OCI-LY1 (cell line): ENCODE data around the gene GSE1.

Source experiments
- H2AFZ ChIP-seq: fragments of 200-600 bp; sonication (generic), shearing (Covaris generic); 2 replicates; pipeline ENCODE4 v1.6.0; 2014; ENCODE audit warnings: antibody characterized with exemption, mild to moderate bottlenecking, low read length
- H3F3A ChIP-seq: fragments of 200-600 bp; sonication (generic), shearing (Covaris generic); 2 replicates; pipeline ENCODE4 v1.6.0; 2014; ENCODE audit warnings: mild to moderate bottlenecking, antibody characterized with exemption, low read length, moderate library complexity; ENCODE audit not compliant: insufficient read depth
- H3K27ac ChIP-seq: fragments of 200-600 bp; sonication (generic); 2 replicates; pipeline ENCODE4 v1.5.1; 2014; ENCODE audit warnings: low read length, mixed run types, mild to moderate bottlenecking, low read depth; ENCODE audit not compliant: poor library complexity, severe bottlenecking
- H3K27me3 ChIP-seq: fragments of 200-600 bp; sonication (generic); 2 replicates; pipeline ENCODE4 v1.6.0; 2014; ENCODE audit warnings: antibody characterized with exemption, mild to moderate bottlenecking, low read length, moderate library complexity; ENCODE audit not compliant: insufficient read depth
- H3K36me3 ChIP-seq: fragments of 200-600 bp; sonication (generic); 2 replicates; pipeline ENCODE4 v1.6.1; 2014; ENCODE audit warnings: mild to moderate bottlenecking, antibody characterized with exemption, low read length, moderate library complexity, mixed read lengths; ENCODE audit not compliant: insufficient read depth
- H3K4me1 ChIP-seq: fragments of 200-600 bp; sonication (generic); 2 replicates; pipeline ENCODE4 v1.5.1; 2014; ENCODE audit warnings: mild to moderate bottlenecking, low read length, moderate library complexity; ENCODE audit not compliant: insufficient read depth, severe bottlenecking
- H3K4me2 ChIP-seq: fragments of 200-600 bp; sonication (generic), shearing (Covaris generic); 2 replicates; pipeline ENCODE4 v1.6.1; 2014; ENCODE audit warnings: low read length
- H3K4me3 ChIP-seq: fragments of 200-600 bp; sonication (generic); 2 replicates; pipeline ENCODE4 v1.5.1; 2014; ENCODE audit warnings: low read length, low read depth, mild to moderate bottlenecking, mixed read lengths; ENCODE audit not compliant: poor library complexity, severe bottlenecking
- H3K79me2 ChIP-seq: fragments of 200-600 bp; shearing (Covaris generic); 2 replicates; pipeline ENCODE4 v1.6.1; 2016; ENCODE audit warnings: mixed run types, low read length, mixed read lengths; ENCODE audit not compliant: insufficient read depth
- H3K9ac ChIP-seq: fragments of 200-600 bp; sonication (generic), shearing (Covaris generic); 2 replicates; pipeline ENCODE4 v1.6.1; 2014; ENCODE audit warnings: mild to moderate bottlenecking, low read length, mixed read lengths
- H3K9me2 ChIP-seq: fragments of 200-600 bp; sonication (generic), shearing (Covaris generic); 2 replicates; pipeline ENCODE4 v1.6.1; 2014; ENCODE audit warnings: low read depth, mild to moderate bottlenecking, low read length, mixed read lengths
- H3K9me3 ChIP-seq: fragments of 200-600 bp; shearing (Covaris generic); 2 replicates; pipeline ENCODE4 v1.6.1; 2014; ENCODE audit warnings: low read length, mixed read lengths
- H4K20me1 ChIP-seq: fragments of 200-600 bp; sonication (generic), shearing (Covaris generic); 2 replicates; pipeline ENCODE4 v1.6.0; 2016; ENCODE audit warnings: mild to moderate bottlenecking, low read length; ENCODE audit not compliant: insufficient read depth
- CTCF ChIP-seq: fragments of 200-600 bp; sonication (generic), shearing (Covaris generic); IDR thresholded peaks from 2 replicates; pipeline ENCODE4 v1.5.1; 2017; ENCODE audit warnings: mild to moderate bottlenecking, antibody characterized with exemption, low read length, moderate library complexity, mixed read lengths
- EZH2 ChIP-seq: fragments of 200-600 bp; sonication (generic), shearing (Covaris generic); IDR thresholded peaks from 2 replicates; pipeline ENCODE4 v1.8.0; 2017; ENCODE audit warnings: borderline replicate concordance, mixed run types, mild to moderate bottlenecking, antibody characterized with exemption, low read length, moderate library complexity, mixed read lengths

Gene GSE1

GRCh38 chr16:85601730-85602401 lies 11.3 kb upstream of the GSE1 start:
- Histone ChIP-seq H3K36me3 (peaks cover 11% of the 10 kb centered on the region; the same call in 1 of the 2 replicates), H3F3A (no peaks in the 10 kb centered on the region), H3K9ac (no peak overlapping the region), H3K27me3 (no peaks in the 10 kb centered on the region), H3K4me1 (peaks cover 25% of the 10 kb centered on the region), H4K20me1 (no peaks in the 10 kb centered on the region), H3K27ac (no peak overlapping the region), H3K9me2 (no peaks in the 10 kb centered on the region), H3K79me2 (no peaks in the 10 kb centered on the region), H3K4me3 (no peak overlapping the region), H3K4me2 (no peak overlapping the region), H2AFZ (no peak overlapping the region), H3K9me3 (no peaks in the 10 kb centered on the region)
- TF ChIP-seq EZH2 (no peak), CTCF (no peak)

GRCh38 chr16:85602402-85603202 lies 10.5 kb upstream of the GSE1 start:
- Histone ChIP-seq H3K4me2 (no peak overlapping the region), H3F3A (no peaks in the 10 kb centered on the region), H3K36me3 (peaks cover 11% of the 10 kb centered on the region; the same call in 1 of the 2 replicates), H3K9ac (no peak overlapping the region), H3K79me2 (no peaks in the 10 kb centered on the region), H3K27ac (no peak overlapping the region), H3K27me3 (no peaks in the 10 kb centered on the region), H3K9me3 (no peaks in the 10 kb centered on the region), H3K4me1 (peaks cover 32% of the 10 kb centered on the region), H3K4me3 (no peak overlapping the region), H2AFZ (no peak overlapping the region), H4K20me1 (no peaks in the 10 kb centered on the region), H3K9me2 (no peaks in the 10 kb centered on the region)
- TF ChIP-seq CTCF: no peak
- no peak for TF ChIP-seq EZH2

- H3K9me2 ChIP-seq: no peaks in the 10 kb centered on the region
- H3K79me2 ChIP-seq: no peaks in the 10 kb centered on the region
- no peaks in the 10 kb centered on the region for H4K20me1 ChIP-seq
- H3K4me2 ChIP-seq: no peak overlapping the region
- TF ChIP-seq EZH2 (no peak), CTCF (no peak)
- H3F3A ChIP-seq: no peaks in the 10 kb centered on the region
- H3K4me1 ChIP-seq: peaks cover 36% of the 10 kb centered on the region
- no peaks in the 10 kb centered on the region for H3K27me3 ChIP-seq
- no peak overlapping the region for H3K9ac ChIP-seq
- no peak overlapping the region for H2AFZ ChIP-seq
- H3K9me3 ChIP-seq: no peaks in the 10 kb centered on the region
- no peak overlapping the region for H3K4me3 ChIP-seq
- peaks cover 11% of the 10 kb centered on the region; the same call in 1 of the 2 replicates for H3K36me3 ChIP-seq
- H3K27ac ChIP-seq: no peak overlapping the region
Observed at GRCh38 chr16:85603203-85603755, 9.8 kb upstream of the GSE1 start.
